Measurements from ENCODE around the gene SNAP47. TPM values are rescaled to one million over a fixed set of nuclear protein-coding genes. Genes with fewer than 3 reads are reported as not detected.

SNAP47 gene
- total and polyA plus RNA-seq, 9 of the 15 experiments (the other 6 are each of a cell fraction or from before 2014, with no cell fraction given) = 2.5 to 41.3 (median 32.6) TPM

DNA sequence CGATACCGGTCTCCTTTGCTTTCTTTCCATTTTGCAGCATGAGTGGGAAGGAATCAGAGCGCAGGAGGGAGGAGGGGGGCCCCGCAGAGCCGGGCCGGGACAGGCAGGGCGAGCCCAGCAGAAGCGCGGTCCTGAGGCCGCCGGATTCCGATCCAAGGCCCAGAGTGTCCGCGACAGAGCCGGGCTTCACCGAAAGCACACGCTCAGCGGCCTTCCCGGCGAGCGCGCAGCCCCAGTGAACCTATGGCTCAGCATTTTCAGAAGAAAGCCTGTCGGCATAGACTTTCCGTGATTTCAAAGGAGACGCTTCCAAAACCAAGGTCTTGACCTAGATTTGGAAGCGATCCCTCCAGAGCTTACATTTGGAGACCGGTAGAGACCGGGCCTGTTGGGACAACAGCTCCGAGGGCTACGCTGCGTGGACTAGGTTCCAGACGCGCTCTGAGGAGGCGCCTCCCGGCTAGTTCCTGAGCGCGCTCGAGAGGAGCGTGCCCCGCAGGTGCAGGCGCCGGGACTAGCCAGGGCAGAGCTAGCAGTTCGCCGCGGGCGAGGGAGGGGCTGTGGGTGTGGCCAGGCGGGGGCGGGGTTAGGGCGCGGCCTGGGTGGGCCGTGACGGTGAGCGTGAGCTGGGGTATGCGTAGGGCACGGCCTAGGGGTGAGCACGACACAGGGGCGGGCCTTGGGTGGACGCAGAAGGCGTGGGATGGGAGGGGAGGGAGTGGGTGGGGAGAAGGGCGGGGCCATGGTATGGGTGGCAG, 52.5 kb downstream of the SNAP47 start (continued):
- TF ChIP-seq FOXO4 (CRISPR knock-in tag; IDR thresholded peaks at IDR 0.05) (no peak), EGR1 (conservative IDR thresholded peaks at IDR 0.05) (peak; percentile 80), ZNF551 (CRISPR knock-in tag; IDR thresholded peaks at IDR 0.05) (no peak), PTBP1 (IDR thresholded peaks at IDR 0.05; ENCODE audit: low read depth, low read length) (no peak), MAFK (IDR thresholded peaks at IDR 0.05; ENCODE audit: low read length) (no peak), KDM1A (IDR thresholded peaks at IDR 0.05) (peak; percentile 39 to 50; a peak in 3 of 4 replicates), ZBTB7A (IDR thresholded peaks at IDR 0.05; ENCODE audit: borderline replicate concordance, control insufficient read depth, low read depth, low read length) (0 out of 2 replicates have a peak, but pooled peaks have one; percentile 14)
- TF ChIP-seq, protein P1, sequence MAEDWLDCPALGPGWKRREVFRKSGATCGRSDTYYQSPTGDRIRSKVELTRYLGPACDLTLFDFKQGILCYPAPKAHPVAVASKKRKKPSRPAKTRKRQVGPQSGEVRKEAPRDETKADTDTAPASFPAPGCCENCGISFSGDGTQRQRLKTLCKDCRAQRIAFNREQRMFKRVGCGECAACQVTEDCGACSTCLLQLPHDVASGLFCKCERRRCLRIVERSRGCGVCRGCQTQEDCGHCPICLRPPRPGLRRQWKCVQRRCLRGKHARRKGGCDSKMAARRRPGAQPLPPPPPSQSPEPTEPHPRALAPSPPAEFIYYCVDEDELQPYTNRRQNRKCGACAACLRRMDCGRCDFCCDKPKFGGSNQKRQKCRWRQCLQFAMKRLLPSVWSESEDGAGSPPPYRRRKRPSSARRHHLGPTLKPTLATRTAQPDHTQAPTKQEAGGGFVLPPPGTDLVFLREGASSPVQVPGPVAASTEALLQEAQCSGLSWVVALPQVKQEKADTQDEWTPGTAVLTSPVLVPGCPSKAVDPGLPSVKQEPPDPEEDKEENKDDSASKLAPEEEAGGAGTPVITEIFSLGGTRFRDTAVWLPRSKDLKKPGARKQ (CRISPR knock-in tag; IDR thresholded peaks at IDR 0.05) = no peak
- TF ChIP-seq, protein P2, sequence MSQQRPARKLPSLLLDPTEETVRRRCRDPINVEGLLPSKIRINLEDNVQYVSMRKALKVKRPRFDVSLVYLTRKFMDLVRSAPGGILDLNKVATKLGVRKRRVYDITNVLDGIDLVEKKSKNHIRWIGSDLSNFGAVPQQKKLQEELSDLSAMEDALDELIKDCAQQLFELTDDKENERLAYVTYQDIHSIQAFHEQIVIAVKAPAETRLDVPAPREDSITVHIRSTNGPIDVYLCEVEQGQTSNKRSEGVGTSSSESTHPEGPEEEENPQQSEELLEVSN (IDR thresholded peaks at IDR 0.05; ENCODE audit: borderline replicate concordance in 1 of 2, extremely low read depth in 1 of 2, insufficient read depth in 1 of 2, insufficient read length in 1 of 2, low read depth in 1 of 2, low read length in 1 of 2, poor library complexity in 1 of 2, severe bottlenecking in 1 of 2) = peak in 1 of 2 experiments; percentile 62
- TF ChIP-seq, protein P3, sequence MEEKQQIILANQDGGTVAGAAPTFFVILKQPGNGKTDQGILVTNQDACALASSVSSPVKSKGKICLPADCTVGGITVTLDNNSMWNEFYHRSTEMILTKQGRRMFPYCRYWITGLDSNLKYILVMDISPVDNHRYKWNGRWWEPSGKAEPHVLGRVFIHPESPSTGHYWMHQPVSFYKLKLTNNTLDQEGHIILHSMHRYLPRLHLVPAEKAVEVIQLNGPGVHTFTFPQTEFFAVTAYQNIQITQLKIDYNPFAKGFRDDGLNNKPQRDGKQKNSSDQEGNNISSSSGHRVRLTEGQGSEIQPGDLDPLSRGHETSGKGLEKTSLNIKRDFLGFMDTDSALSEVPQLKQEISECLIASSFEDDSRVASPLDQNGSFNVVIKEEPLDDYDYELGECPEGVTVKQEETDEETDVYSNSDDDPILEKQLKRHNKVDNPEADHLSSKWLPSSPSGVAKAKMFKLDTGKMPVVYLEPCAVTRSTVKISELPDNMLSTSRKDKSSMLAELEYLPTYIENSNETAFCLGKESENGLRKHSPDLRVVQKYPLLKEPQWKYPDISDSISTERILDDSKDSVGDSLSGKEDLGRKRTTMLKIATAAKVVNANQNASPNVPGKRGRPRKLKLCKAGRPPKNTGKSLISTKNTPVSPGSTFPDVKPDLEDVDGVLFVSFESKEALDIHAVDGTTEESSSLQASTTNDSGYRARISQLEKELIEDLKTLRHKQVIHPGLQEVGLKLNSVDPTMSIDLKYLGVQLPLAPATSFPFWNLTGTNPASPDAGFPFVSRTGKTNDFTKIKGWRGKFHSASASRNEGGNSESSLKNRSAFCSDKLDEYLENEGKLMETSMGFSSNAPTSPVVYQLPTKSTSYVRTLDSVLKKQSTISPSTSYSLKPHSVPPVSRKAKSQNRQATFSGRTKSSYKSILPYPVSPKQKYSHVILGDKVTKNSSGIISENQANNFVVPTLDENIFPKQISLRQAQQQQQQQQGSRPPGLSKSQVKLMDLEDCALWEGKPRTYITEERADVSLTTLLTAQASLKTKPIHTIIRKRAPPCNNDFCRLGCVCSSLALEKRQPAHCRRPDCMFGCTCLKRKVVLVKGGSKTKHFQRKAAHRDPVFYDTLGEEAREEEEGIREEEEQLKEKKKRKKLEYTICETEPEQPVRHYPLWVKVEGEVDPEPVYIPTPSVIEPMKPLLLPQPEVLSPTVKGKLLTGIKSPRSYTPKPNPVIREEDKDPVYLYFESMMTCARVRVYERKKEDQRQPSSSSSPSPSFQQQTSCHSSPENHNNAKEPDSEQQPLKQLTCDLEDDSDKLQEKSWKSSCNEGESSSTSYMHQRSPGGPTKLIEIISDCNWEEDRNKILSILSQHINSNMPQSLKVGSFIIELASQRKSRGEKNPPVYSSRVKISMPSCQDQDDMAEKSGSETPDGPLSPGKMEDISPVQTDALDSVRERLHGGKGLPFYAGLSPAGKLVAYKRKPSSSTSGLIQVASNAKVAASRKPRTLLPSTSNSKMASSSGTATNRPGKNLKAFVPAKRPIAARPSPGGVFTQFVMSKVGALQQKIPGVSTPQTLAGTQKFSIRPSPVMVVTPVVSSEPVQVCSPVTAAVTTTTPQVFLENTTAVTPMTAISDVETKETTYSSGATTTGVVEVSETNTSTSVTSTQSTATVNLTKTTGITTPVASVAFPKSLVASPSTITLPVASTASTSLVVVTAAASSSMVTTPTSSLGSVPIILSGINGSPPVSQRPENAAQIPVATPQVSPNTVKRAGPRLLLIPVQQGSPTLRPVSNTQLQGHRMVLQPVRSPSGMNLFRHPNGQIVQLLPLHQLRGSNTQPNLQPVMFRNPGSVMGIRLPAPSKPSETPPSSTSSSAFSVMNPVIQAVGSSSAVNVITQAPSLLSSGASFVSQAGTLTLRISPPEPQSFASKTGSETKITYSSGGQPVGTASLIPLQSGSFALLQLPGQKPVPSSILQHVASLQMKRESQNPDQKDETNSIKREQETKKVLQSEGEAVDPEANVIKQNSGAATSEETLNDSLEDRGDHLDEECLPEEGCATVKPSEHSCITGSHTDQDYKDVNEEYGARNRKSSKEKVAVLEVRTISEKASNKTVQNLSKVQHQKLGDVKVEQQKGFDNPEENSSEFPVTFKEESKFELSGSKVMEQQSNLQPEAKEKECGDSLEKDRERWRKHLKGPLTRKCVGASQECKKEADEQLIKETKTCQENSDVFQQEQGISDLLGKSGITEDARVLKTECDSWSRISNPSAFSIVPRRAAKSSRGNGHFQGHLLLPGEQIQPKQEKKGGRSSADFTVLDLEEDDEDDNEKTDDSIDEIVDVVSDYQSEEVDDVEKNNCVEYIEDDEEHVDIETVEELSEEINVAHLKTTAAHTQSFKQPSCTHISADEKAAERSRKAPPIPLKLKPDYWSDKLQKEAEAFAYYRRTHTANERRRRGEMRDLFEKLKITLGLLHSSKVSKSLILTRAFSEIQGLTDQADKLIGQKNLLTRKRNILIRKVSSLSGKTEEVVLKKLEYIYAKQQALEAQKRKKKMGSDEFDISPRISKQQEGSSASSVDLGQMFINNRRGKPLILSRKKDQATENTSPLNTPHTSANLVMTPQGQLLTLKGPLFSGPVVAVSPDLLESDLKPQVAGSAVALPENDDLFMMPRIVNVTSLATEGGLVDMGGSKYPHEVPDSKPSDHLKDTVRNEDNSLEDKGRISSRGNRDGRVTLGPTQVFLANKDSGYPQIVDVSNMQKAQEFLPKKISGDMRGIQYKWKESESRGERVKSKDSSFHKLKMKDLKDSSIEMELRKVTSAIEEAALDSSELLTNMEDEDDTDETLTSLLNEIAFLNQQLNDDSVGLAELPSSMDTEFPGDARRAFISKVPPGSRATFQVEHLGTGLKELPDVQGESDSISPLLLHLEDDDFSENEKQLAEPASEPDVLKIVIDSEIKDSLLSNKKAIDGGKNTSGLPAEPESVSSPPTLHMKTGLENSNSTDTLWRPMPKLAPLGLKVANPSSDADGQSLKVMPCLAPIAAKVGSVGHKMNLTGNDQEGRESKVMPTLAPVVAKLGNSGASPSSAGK (IDR thresholded peaks at IDR 0.05) = peak; percentile 54
